T-helper 2 cell treated with Interferon-gamma antibody and Interleukin-4, amounts not matched to agents 100 ng/mL and 5 ng/mL, for 36 hours (primary cell): ENCODE measurements around the gene AIDA. TPM values are rescaled to one million over a fixed set of nuclear protein-coding genes. Genes with fewer than 3 reads are reported as not detected.

Experiments
- intact Hi-C: fragments of 100-400 bp; cut with micrococcal nuclease; formaldehyde crosslinking; loops from one replicate; pipeline ENCODE4 v1.15.1; 2023
- total RNA-seq: library from RNA; stranded (reverse); gene quantifications from 2 replicates; pipeline ENCODE4 v1.2.3, GENCODE V29; 2022

The AIDA gene
- total RNA-seq, 1 donor from 2014 or later: 66.1 TPM

- intact Hi-C loops: loop anchor here (1.0 to 10.0 kb wide), 3 partner anchors 9 to 241 kb away; partner anchors contain the start of gene DISP1
These were observed 59.0 kb downstream of the AIDA start for GRCh38 chr1:222653178-222653827.

- intact Hi-C loops: loop anchor here (1.0 to 10.0 kb wide), 3 partner anchors 8 to 242 kb away; partner anchors contain the start of gene DISP1
These were observed 59.6 kb downstream of the AIDA start for GRCh38 chr1:222652676-222653075.

- intact Hi-C loops: loop anchor here (1.0 to 2.0 kb wide), 6 partner anchors 9 to 902 kb away; partner anchors contain the start of genes AIDA, BROX, DUSP10 and MIA3
These were observed 67.7 kb downstream of the AIDA start for GRCh38 chr1:222644636-222644980.

GRCh38 chr1:222643938-222644635 is 68.2 kb downstream of the AIDA start:
- intact Hi-C loops: loop anchor here (1.0 to 2.0 kb wide), 7 partner anchors 9 to 902 kb away; partner anchors contain the start of genes AIDA, BROX, DUSP10 and MIA3

GRCh38 chr1:222643606-222643937 is 68.7 kb downstream of the AIDA start:
- intact Hi-C loops: loop anchor here (1.0 kb wide), 1 partner anchor 9 kb away; no protein-coding TSS in a partner anchor

- intact Hi-C loops: no loop called here
These were observed 69.8 kb downstream of the AIDA start for GRCh38 chr1:222642468-222642867.

GRCh38 chr1:222641269-222641948 is 70.9 kb downstream of the AIDA start:
- intact Hi-C loops: no loop called here

GRCh38 chr1:222634180-222635013 is 77.9 kb downstream of the AIDA start:
- intact Hi-C loops: loop anchor here (1.0 to 10.0 kb wide), 6 partner anchors 9 to 1157 kb away; partner anchors contain the start of gene MIA3

GRCh38 chr1:222632749-222633148 is 79.5 kb downstream of the AIDA start:
- intact Hi-C loops: loop anchor here (5.0 to 10.0 kb wide), 3 partner anchors 452 to 1155 kb away; no protein-coding TSS in a partner anchor

GRCh38 chr1:222631611-222632208 is 80.6 kb downstream of the AIDA start:
- intact Hi-C loops: loop anchor here (5.0 to 10.0 kb wide), 3 partner anchors 453 to 1154 kb away; no protein-coding TSS in a partner anchor

- intact Hi-C loops: loop anchor here (5.0 to 10.0 kb wide), 3 partner anchors 455 to 1153 kb away; no protein-coding TSS in a partner anchor
These were observed 82.3 kb downstream of the AIDA start for GRCh38 chr1:222629921-222630535.

GRCh38 chr1:222627232-222627631 is 85.1 kb downstream of the AIDA start:
- intact Hi-C loops: no loop called here

GRCh38 chr1:222624214-222624613 is 88.1 kb downstream of the AIDA start:
- intact Hi-C loops: no loop called here

GRCh38 chr1:222623458-222623857 is 88.8 kb downstream of the AIDA start:
- intact Hi-C loops: no loop called here

GRCh38 chr1:222622765-222623164 is 89.5 kb downstream of the AIDA start:
- intact Hi-C loops: no loop called here

- intact Hi-C loops: no loop called here
These were observed 91.7 kb downstream of the AIDA start for GRCh38 chr1:222620566-222620965.

- intact Hi-C loops: loop anchor here (1.0 to 5.0 kb wide), 3 partner anchors 16 to 152 kb away; no protein-coding TSS in a partner anchor
These were observed 93.3 kb downstream of the AIDA start for GRCh38 chr1:222618880-222619596.
